HEK293 (cell line): ENCODE measurements around the gene TMEM119.

Experiments
- PRDM1 ChIP-seq: fragments of 450-650 bp; formaldehyde crosslinking; IDR thresholded peaks from 2 replicates; pipeline ENCODE4; 2016; ENCODE audit warnings: missing biosample characterization, missing genetic modification characterization
- PRDM10 ChIP-seq: fragments of 450-650 bp; formaldehyde crosslinking; IDR thresholded peaks from 2 replicates; pipeline ENCODE4 v1.5.1; 2016; ENCODE audit warnings: missing biosample characterization, missing genetic modification characterization
- ZIC2 ChIP-seq: fragments of 450-650 bp; formaldehyde crosslinking; IDR thresholded peaks from 2 replicates; pipeline ENCODE4 v1.5.1; 2016; ENCODE audit warnings: missing biosample characterization, missing genetic modification characterization
- ZNF624 ChIP-seq: fragments of 450-650 bp; formaldehyde crosslinking; IDR thresholded peaks from 2 replicates; pipeline ENCODE4 v1.5.1; 2017; ENCODE audit warnings: missing biosample characterization, missing genetic modification characterization
- ZNF707 ChIP-seq: fragments of 450-650 bp; formaldehyde crosslinking; IDR thresholded peaks from 2 replicates; pipeline ENCODE4 v1.5.1; 2016; ENCODE audit warnings: missing biosample characterization, missing genetic modification characterization
- TF ChIP-seq, protein P1 (sequence below): fragments of 450-650 bp; formaldehyde crosslinking; IDR thresholded peaks from 2 replicates; pipeline ENCODE4 v1.5.1; 2016; ENCODE audit warnings: missing biosample characterization, missing genetic modification characterization
- TF ChIP-seq, protein P2 (sequence below): fragments of 450-650 bp; formaldehyde crosslinking; IDR thresholded peaks from 2 replicates; pipeline ENCODE4 v1.5.1; 2016; ENCODE audit warnings: missing biosample characterization, missing genetic modification characterization
- TF ChIP-seq, protein P3 (sequence below): fragments of 450-650 bp; formaldehyde crosslinking; IDR thresholded peaks from 2 replicates; pipeline ENCODE4 v1.5.1; 2016; ENCODE audit warnings: missing biosample characterization, missing genetic modification characterization

- TF ChIP-seq ZNF707, result no peak
- no peak for TF ChIP-seq PRDM10 (tag by site-specific recombination)
- TF ChIP-seq ZNF624 (tag by site-specific recombination), result no peak
- no peak for TF ChIP-seq ZIC2 (tag by site-specific recombination)
- TF ChIP-seq, protein P1, sequence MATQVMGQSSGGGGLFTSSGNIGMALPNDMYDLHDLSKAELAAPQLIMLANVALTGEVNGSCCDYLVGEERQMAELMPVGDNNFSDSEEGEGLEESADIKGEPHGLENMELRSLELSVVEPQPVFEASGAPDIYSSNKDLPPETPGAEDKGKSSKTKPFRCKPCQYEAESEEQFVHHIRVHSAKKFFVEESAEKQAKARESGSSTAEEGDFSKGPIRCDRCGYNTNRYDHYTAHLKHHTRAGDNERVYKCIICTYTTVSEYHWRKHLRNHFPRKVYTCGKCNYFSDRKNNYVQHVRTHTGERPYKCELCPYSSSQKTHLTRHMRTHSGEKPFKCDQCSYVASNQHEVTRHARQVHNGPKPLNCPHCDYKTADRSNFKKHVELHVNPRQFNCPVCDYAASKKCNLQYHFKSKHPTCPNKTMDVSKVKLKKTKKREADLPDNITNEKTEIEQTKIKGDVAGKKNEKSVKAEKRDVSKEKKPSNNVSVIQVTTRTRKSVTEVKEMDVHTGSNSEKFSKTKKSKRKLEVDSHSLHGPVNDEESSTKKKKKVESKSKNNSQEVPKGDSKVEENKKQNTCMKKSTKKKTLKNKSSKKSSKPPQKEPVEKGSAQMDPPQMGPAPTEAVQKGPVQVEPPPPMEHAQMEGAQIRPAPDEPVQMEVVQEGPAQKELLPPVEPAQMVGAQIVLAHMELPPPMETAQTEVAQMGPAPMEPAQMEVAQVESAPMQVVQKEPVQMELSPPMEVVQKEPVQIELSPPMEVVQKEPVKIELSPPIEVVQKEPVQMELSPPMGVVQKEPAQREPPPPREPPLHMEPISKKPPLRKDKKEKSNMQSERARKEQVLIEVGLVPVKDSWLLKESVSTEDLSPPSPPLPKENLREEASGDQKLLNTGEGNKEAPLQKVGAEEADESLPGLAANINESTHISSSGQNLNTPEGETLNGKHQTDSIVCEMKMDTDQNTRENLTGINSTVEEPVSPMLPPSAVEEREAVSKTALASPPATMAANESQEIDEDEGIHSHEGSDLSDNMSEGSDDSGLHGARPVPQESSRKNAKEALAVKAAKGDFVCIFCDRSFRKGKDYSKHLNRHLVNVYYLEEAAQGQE (tag by site-specific recombination), result no peak
- TF ChIP-seq, protein P2, sequence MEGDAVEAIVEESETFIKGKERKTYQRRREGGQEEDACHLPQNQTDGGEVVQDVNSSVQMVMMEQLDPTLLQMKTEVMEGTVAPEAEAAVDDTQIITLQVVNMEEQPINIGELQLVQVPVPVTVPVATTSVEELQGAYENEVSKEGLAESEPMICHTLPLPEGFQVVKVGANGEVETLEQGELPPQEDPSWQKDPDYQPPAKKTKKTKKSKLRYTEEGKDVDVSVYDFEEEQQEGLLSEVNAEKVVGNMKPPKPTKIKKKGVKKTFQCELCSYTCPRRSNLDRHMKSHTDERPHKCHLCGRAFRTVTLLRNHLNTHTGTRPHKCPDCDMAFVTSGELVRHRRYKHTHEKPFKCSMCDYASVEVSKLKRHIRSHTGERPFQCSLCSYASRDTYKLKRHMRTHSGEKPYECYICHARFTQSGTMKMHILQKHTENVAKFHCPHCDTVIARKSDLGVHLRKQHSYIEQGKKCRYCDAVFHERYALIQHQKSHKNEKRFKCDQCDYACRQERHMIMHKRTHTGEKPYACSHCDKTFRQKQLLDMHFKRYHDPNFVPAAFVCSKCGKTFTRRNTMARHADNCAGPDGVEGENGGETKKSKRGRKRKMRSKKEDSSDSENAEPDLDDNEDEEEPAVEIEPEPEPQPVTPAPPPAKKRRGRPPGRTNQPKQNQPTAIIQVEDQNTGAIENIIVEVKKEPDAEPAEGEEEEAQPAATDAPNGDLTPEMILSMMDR, result no peak
- TF ChIP-seq PRDM1 (tag by site-specific recombination), result no peak
- TF ChIP-seq, protein P3, sequence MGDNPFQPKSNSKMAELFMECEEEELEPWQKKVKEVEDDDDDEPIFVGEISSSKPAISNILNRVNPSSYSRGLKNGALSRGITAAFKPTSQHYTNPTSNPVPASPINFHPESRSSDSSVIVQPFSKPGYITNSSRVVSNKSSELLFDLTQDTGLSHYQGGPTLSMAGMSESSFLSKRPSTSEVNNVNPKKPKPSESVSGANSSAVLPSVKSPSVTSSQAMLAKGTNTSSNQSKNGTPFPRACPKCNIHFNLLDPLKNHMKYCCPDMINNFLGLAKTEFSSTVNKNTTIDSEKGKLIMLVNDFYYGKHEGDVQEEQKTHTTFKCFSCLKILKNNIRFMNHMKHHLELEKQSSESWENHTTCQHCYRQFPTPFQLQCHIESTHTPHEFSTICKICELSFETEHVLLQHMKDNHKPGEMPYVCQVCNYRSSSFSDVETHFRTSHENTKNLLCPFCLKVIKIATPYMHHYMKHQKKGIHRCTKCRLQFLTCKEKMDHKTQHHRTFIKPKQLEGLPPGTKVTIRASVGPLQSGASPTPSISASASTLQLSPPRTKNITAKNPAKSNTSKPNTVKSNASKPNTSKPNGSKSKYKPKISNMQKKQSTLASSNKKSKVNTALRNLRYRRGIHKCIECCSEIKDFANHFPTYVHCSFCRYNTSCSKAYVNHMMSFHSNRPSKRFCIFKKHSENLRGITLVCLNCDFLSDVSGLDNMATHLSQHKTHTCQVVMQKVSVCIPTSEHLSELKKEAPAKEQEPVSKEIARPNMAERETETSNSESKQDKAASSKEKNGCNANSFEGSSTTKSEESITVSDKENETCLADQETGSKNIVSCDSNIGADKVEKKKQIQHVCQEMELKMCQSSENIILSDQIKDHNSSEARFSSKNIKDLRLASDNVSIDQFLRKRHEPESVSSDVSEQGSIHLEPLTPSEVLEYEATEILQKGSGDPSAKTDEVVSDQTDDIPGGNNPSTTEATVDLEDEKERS (tag by site-specific recombination), result no peak
These were observed 1.7 kb upstream of the TMEM119 start for GRCh38 chr12:108599541-108599940.
